ENCODE data around the gene ABCC4.
"Not testable (repeated sequence)": the region's sequence is repeated elsewhere in the genome, so short reads cannot be mapped to it uniquely, and the experiment has no call there.

The ABCC4 gene

GRCh38 chr13:95193509-95194230 is 107.6 kb downstream of the ABCC4 start:
- Histone ChIP-seq H3K27me3 (ENCODE audit: control insufficient read depth, insufficient read depth, low read length) (no peaks in the 10 kb centered on the region), H3K4me1 (ENCODE audit: control insufficient read depth, insufficient read depth, low read length) (0 out of 2 replicates have a peak, but pooled peaks cover 4% of the 10 kb centered on the region), H3K9me3 (ENCODE audit: control insufficient read depth, insufficient read depth, low read length) (no peaks in the 10 kb centered on the region), H3K4me3 (ENCODE audit: low read depth, low read length) (no peak overlapping the region), H3K27ac (ENCODE audit: low read depth, low read length) (no peak overlapping the region), H3K36me3 (ENCODE audit: control insufficient read depth, insufficient read depth, low read length) (no peaks in the 10 kb centered on the region), H3K9ac (ENCODE audit: low read depth, low read length) (no peak overlapping the region)

- Histone ChIP-seq H3K27ac (ENCODE audit: low read depth, low read length) (no peak overlapping the region), H3K4me1 (ENCODE audit: control insufficient read depth, insufficient read depth, low read length) (0 out of 2 replicates have a peak, but pooled peaks cover 4% of the 10 kb centered on the region), H3K4me3 (ENCODE audit: low read depth, low read length) (no peak overlapping the region), H3K36me3 (ENCODE audit: control insufficient read depth, insufficient read depth, low read length) (no peaks in the 10 kb centered on the region), H3K27me3 (ENCODE audit: control insufficient read depth, insufficient read depth, low read length) (no peaks in the 10 kb centered on the region), H3K9ac (ENCODE audit: low read depth, low read length) (no peak overlapping the region), H3K9me3 (ENCODE audit: control insufficient read depth, insufficient read depth, low read length) (no peaks in the 10 kb centered on the region)
These were observed 108.3 kb downstream of the ABCC4 start for GRCh38 chr13:95192998-95193397.

GRCh38 chr13:95192564-95192945 is 108.7 kb downstream of the ABCC4 start:
- H3K36me3 ChIP-seq (ENCODE audit: control insufficient read depth, insufficient read depth, low read length); H3K9ac ChIP-seq (ENCODE audit: low read depth, low read length); H3K27ac ChIP-seq (ENCODE audit: low read depth, low read length); H3K27me3 ChIP-seq (ENCODE audit: control insufficient read depth, insufficient read depth, low read length); H3K4me3 ChIP-seq (ENCODE audit: low read depth, low read length); H3K9me3 ChIP-seq (ENCODE audit: control insufficient read depth, insufficient read depth, low read length); H3K4me1 ChIP-seq (ENCODE audit: control insufficient read depth, insufficient read depth, low read length): not testable (repeated sequence)

GRCh38 chr13:95191821-95192563 is 109.3 kb downstream of the ABCC4 start:
- Histone ChIP-seq H3K9me3 (ENCODE audit: control insufficient read depth, insufficient read depth, low read length) (no peaks in the 10 kb centered on the region), H3K4me1 (ENCODE audit: control insufficient read depth, insufficient read depth, low read length) (0 out of 2 replicates have a peak, but pooled peaks cover 4% of the 10 kb centered on the region)

GRCh38 chr13:95188128-95188527 is 113.1 kb downstream of the ABCC4 start:
- Histone ChIP-seq H3K4me3 (ENCODE audit: low read depth, low read length) (no peak overlapping the region), H3K27me3 (ENCODE audit: control insufficient read depth, insufficient read depth, low read length) (no peaks in the 10 kb centered on the region), H3K4me1 (ENCODE audit: control insufficient read depth, insufficient read depth, low read length) (0 out of 2 replicates have a peak, but pooled peaks cover 4% of the 10 kb centered on the region), H3K9me3 (ENCODE audit: control insufficient read depth, insufficient read depth, low read length) (no peaks in the 10 kb centered on the region), H3K9ac (ENCODE audit: low read depth, low read length) (no peak overlapping the region), H3K36me3 (ENCODE audit: control insufficient read depth, insufficient read depth, low read length) (no peaks in the 10 kb centered on the region), H3K27ac (ENCODE audit: low read depth, low read length) (no peak overlapping the region)

More at GRCh38 chr13:95191821-95192563, 109.3 kb downstream of the ABCC4 start:
- Histone ChIP-seq H3K9ac (ENCODE audit: low read depth, low read length) (no peak overlapping the region), H3K4me3 (ENCODE audit: low read depth, low read length) (no peak overlapping the region), H3K36me3 (ENCODE audit: control insufficient read depth, insufficient read depth, low read length) (no peaks in the 10 kb centered on the region), H3K27ac (ENCODE audit: low read depth, low read length) (no peak overlapping the region), H3K27me3 (ENCODE audit: control insufficient read depth, insufficient read depth, low read length) (no peaks in the 10 kb centered on the region)

- Histone ChIP-seq H3K9ac (ENCODE audit: low read depth, low read length) (no peak overlapping the region), H3K27me3 (ENCODE audit: control insufficient read depth, insufficient read depth, low read length) (no peaks in the 10 kb centered on the region), H3K27ac (ENCODE audit: low read depth, low read length) (no peak overlapping the region), H3K36me3 (ENCODE audit: control insufficient read depth, insufficient read depth, low read length) (no peaks in the 10 kb centered on the region), H3K4me3 (ENCODE audit: low read depth, low read length) (no peak overlapping the region), H3K4me1 (ENCODE audit: control insufficient read depth, insufficient read depth, low read length) (no peaks in the 10 kb centered on the region), H3K9me3 (ENCODE audit: control insufficient read depth, insufficient read depth, low read length) (no peaks in the 10 kb centered on the region)
These were observed 115.4 kb downstream of the ABCC4 start for GRCh38 chr13:95185851-95186250.

- Histone ChIP-seq H3K27me3 (ENCODE audit: control insufficient read depth, insufficient read depth, low read length) (no peaks in the 10 kb centered on the region), H3K27ac (ENCODE audit: low read depth, low read length) (no peak overlapping the region), H3K4me1 (ENCODE audit: control insufficient read depth, insufficient read depth, low read length) (no peaks in the 10 kb centered on the region), H3K9ac (ENCODE audit: low read depth, low read length) (no peak overlapping the region), H3K4me3 (ENCODE audit: low read depth, low read length) (no peak overlapping the region), H3K9me3 (ENCODE audit: control insufficient read depth, insufficient read depth, low read length) (no peaks in the 10 kb centered on the region), H3K36me3 (ENCODE audit: control insufficient read depth, insufficient read depth, low read length) (no peaks in the 10 kb centered on the region)
These were observed 115.9 kb downstream of the ABCC4 start for GRCh38 chr13:95185311-95185710.

GRCh38 chr13:95184317-95184716 is 116.9 kb downstream of the ABCC4 start:
- H3K9me3 ChIP-seq (ENCODE audit: control insufficient read depth, insufficient read depth, low read length): no peaks in the 10 kb centered on the region
- H3K36me3 ChIP-seq (ENCODE audit: control insufficient read depth, insufficient read depth, low read length): no peaks in the 10 kb centered on the region
- H3K27ac ChIP-seq (ENCODE audit: low read depth, low read length): no peak overlapping the region
- no peak overlapping the region for H3K4me3 ChIP-seq (ENCODE audit: low read depth, low read length)
- no peaks in the 10 kb centered on the region for H3K27me3 ChIP-seq (ENCODE audit: control insufficient read depth, insufficient read depth, low read length)
- H3K4me1 ChIP-seq (ENCODE audit: control insufficient read depth, insufficient read depth, low read length): no peaks in the 10 kb centered on the region
- no peak overlapping the region for H3K9ac ChIP-seq (ENCODE audit: low read depth, low read length)

GRCh38 chr13:95182570-95183265 is 118.5 kb downstream of the ABCC4 start:
- Histone ChIP-seq H3K27me3 (ENCODE audit: control insufficient read depth, insufficient read depth, low read length) (no peaks in the 10 kb centered on the region), H3K9me3 (ENCODE audit: control insufficient read depth, insufficient read depth, low read length) (no peaks in the 10 kb centered on the region), H3K27ac (ENCODE audit: low read depth, low read length) (no peak overlapping the region), H3K4me1 (ENCODE audit: control insufficient read depth, insufficient read depth, low read length) (no peaks in the 10 kb centered on the region), H3K36me3 (ENCODE audit: control insufficient read depth, insufficient read depth, low read length) (peaks cover 3% of the 10 kb centered on the region; the same call in 1 of the 2 replicates), H3K9ac (ENCODE audit: low read depth, low read length) (no peak overlapping the region), H3K4me3 (ENCODE audit: low read depth, low read length) (no peak overlapping the region)

- Histone ChIP-seq H3K27me3 (ENCODE audit: control insufficient read depth, insufficient read depth, low read length) (no peaks in the 10 kb centered on the region), H3K9me3 (ENCODE audit: control insufficient read depth, insufficient read depth, low read length) (no peaks in the 10 kb centered on the region), H3K27ac (ENCODE audit: low read depth, low read length) (no peak overlapping the region), H3K4me1 (ENCODE audit: control insufficient read depth, insufficient read depth, low read length) (no peaks in the 10 kb centered on the region), H3K36me3 (ENCODE audit: control insufficient read depth, insufficient read depth, low read length) (peaks cover 5% of the 10 kb centered on the region; the same call in 1 of the 2 replicates), H3K9ac (ENCODE audit: low read depth, low read length) (no peak overlapping the region), H3K4me3 (ENCODE audit: low read depth, low read length) (no peak overlapping the region)
These were observed 119.7 kb downstream of the ABCC4 start for GRCh38 chr13:95181586-95181985.

Measured in HUES48 (cell line).